Transverse colon (tissue), 4 donors: ENCODE measurements around the gene CPNE4.

Experiments used
- EP300 ChIP-seq: sonication (generic); formaldehyde crosslinking; IDR thresholded peaks from one replicate; pipeline ENCODE4 v1.6.1; 2017; ENCODE audit warnings: antibody characterized with exemption, low read depth
- POLR2A ChIP-seq: fragments of 450-650 bp; IDR thresholded peaks from one replicate; pipeline ENCODE4 v1.6.1; 2016; ENCODE audit warnings: antibody characterized with exemption, mild to moderate bottlenecking, moderate library complexity
- POLR2AphosphoS5 ChIP-seq, 3 donors: sonication (generic); formaldehyde crosslinking; IDR thresholded peaks; one replicate each; pipeline ENCODE4 v1.6.1; 2016; ENCODE audit warnings: antibody characterized with exemption in 3 of 3
- TF ChIP-seq, protein P1 (sequence below), 5 experiments: fragments of 200-600 bp in 3 of 5; fragments of 450-650 bp in 2 of 5; sonication (generic) in 3 of 5; IDR thresholded peaks; 1 replicate in 2 of 5; 2 replicates in 3 of 5; pipeline ENCODE4 v1.5.1; 2016 to 2017; ENCODE audit warnings: antibody characterized with exemption in 5 of 5, inconsistent platforms in 3 of 5, mild to moderate bottlenecking in 2 of 5, moderate library complexity in 1 of 5

- TF ChIP-seq POLR2A (no peak), POLR2AphosphoS5 (IDR thresholded peaks at IDR 0.05) (no peak), EP300 (no peak)
- TF ChIP-seq, protein P1, sequence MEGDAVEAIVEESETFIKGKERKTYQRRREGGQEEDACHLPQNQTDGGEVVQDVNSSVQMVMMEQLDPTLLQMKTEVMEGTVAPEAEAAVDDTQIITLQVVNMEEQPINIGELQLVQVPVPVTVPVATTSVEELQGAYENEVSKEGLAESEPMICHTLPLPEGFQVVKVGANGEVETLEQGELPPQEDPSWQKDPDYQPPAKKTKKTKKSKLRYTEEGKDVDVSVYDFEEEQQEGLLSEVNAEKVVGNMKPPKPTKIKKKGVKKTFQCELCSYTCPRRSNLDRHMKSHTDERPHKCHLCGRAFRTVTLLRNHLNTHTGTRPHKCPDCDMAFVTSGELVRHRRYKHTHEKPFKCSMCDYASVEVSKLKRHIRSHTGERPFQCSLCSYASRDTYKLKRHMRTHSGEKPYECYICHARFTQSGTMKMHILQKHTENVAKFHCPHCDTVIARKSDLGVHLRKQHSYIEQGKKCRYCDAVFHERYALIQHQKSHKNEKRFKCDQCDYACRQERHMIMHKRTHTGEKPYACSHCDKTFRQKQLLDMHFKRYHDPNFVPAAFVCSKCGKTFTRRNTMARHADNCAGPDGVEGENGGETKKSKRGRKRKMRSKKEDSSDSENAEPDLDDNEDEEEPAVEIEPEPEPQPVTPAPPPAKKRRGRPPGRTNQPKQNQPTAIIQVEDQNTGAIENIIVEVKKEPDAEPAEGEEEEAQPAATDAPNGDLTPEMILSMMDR (IDR thresholded peaks at IDR 0.05) = no peak
Measured at GRCh38 chr3:132079147-132079546, 44.3 kb upstream of the CPNE4 start.
